SK-N-SH treated with all-trans-retinoic acid at 6 μM for 48 hours (cell line): ENCODE data around the gene OR10A3.

Experiments used
- ATAC-seq: fragments of 200-7000 bp; cut with Tn5 transposase; 3 replicates; pipeline ENCODE4 v1.9.1; 2020; ENCODE audit warnings: mild to moderate bottlenecking, moderate library complexity
- ARNTL ChIP-seq: fragments of 450-650 bp; formaldehyde crosslinking; IDR thresholded peaks from 2 replicates; pipeline ENCODE4 v1.5.0; 2020; ENCODE audit warnings: low read depth, mild to moderate bottlenecking, moderate library complexity, borderline replicate concordance
- BACH2 ChIP-seq: fragments of 250-450 bp; sonication (Bioruptor Pico); IDR thresholded peaks from 2 replicates; pipeline ENCODE4 v1.9.0; 2021; ENCODE audit warnings: mild to moderate bottlenecking, borderline replicate concordance
- CSDC2 ChIP-seq: fragments of 250-450 bp; sonication (Bioruptor Pico); IDR thresholded peaks from 2 replicates; pipeline ENCODE4 v1.5.0; 2020; ENCODE audit warnings: mild to moderate bottlenecking, moderate library complexity
- ESRRG ChIP-seq: fragments of 250-450 bp; sonication (Bioruptor Pico); IDR thresholded peaks from 2 replicates; pipeline ENCODE4 v1.6.1; 2021; ENCODE audit warnings: mild to moderate bottlenecking
- ISL1 ChIP-seq: fragments of 250-450 bp; sonication (Bioruptor Pico); IDR thresholded peaks from 2 replicates; pipeline ENCODE4 v2.1.2; 2022; ENCODE audit warnings: mild to moderate bottlenecking, moderate library complexity
- OSR1 ChIP-seq: fragments of 250-450 bp; sonication (Bioruptor Pico); IDR thresholded peaks from 2 replicates; pipeline ENCODE4 v1.8.0; 2022; ENCODE audit warnings: moderate library complexity, mild to moderate bottlenecking, inconsistent platforms
- PATZ1 ChIP-seq: fragments of 250-450 bp; sonication (Bioruptor Pico); IDR thresholded peaks from 2 replicates; pipeline ENCODE4 v1.8.0; 2020; ENCODE audit warnings: mild to moderate bottlenecking, moderate library complexity, borderline replicate concordance
- POU6F1 ChIP-seq: fragments of 250-450 bp; sonication (Bioruptor Pico); IDR thresholded peaks from 2 replicates; pipeline ENCODE4 v1.8.0; 2021; ENCODE audit warnings: low read depth, mild to moderate bottlenecking, moderate library complexity, borderline replicate concordance
- PPARA ChIP-seq: fragments of 250-450 bp; sonication (Bioruptor Pico); IDR thresholded peaks from 2 replicates; pipeline ENCODE4 v1.5.0; 2020; ENCODE audit warnings: mild to moderate bottlenecking, borderline replicate concordance
- RARB ChIP-seq: fragments of 250-450 bp; sonication (Bioruptor Pico); IDR thresholded peaks from 2 replicates; pipeline ENCODE4 v1.8.0; 2021; ENCODE audit warnings: mild to moderate bottlenecking, moderate library complexity
- SNAI2 ChIP-seq: fragments of 250-450 bp; sonication (Bioruptor Pico); IDR thresholded peaks from 2 replicates; pipeline ENCODE4 v1.5.0; 2020; ENCODE audit warnings: mild to moderate bottlenecking, moderate library complexity
- TCF4 ChIP-seq: fragments of 250-450 bp; sonication (Bioruptor Pico); IDR thresholded peaks from 2 replicates; pipeline ENCODE4 v1.8.0; 2021; ENCODE audit warnings: mild to moderate bottlenecking, moderate library complexity, borderline replicate concordance
- TOX ChIP-seq: fragments of 250-450 bp; sonication (Bioruptor Pico); IDR thresholded peaks from 2 replicates; pipeline ENCODE4 v1.8.0; 2021; ENCODE audit warnings: mild to moderate bottlenecking, moderate library complexity, borderline replicate concordance
- TSHZ2 ChIP-seq: fragments of 250-450 bp; sonication (Bioruptor Pico); IDR thresholded peaks from 2 replicates; pipeline ENCODE4 v1.5.0; 2020; ENCODE audit warnings: mild to moderate bottlenecking, moderate library complexity
- ZC3H10 ChIP-seq: fragments of 250-450 bp; sonication (Bioruptor Pico); IDR thresholded peaks from 2 replicates; pipeline ENCODE4 v1.5.1; 2021; ENCODE audit warnings: mild to moderate bottlenecking, moderate library complexity
- ZFP3 ChIP-seq: fragments of 250-450 bp; sonication (Bioruptor Pico); IDR thresholded peaks from 2 replicates; pipeline ENCODE4 v1.5.0; 2020; ENCODE audit warnings: mild to moderate bottlenecking, moderate library complexity
- ZFP30 ChIP-seq: fragments of 450-650 bp; formaldehyde crosslinking; IDR thresholded peaks from 2 replicates; pipeline ENCODE4 v1.5.0; 2022; ENCODE audit warnings: mild to moderate bottlenecking, moderate library complexity
- ZNF565 ChIP-seq: fragments of 450-650 bp; formaldehyde crosslinking; conservative IDR thresholded peaks from 2 replicates; pipeline ENCODE4 v1.5.0; 2020; ENCODE audit warnings: low read depth, mild to moderate bottlenecking, moderate library complexity
- ZNF70 ChIP-seq: fragments of 450-650 bp; formaldehyde crosslinking; IDR thresholded peaks from 2 replicates; pipeline ENCODE4 v1.5.0; 2020; ENCODE audit warnings: mild to moderate bottlenecking, moderate library complexity
- ZNF8 ChIP-seq: fragments of 450-650 bp; formaldehyde crosslinking; IDR thresholded peaks from 2 replicates; pipeline ENCODE4 v1.5.0; 2020; ENCODE audit warnings: mild to moderate bottlenecking, moderate library complexity

OR10A3 gene

DNA sequence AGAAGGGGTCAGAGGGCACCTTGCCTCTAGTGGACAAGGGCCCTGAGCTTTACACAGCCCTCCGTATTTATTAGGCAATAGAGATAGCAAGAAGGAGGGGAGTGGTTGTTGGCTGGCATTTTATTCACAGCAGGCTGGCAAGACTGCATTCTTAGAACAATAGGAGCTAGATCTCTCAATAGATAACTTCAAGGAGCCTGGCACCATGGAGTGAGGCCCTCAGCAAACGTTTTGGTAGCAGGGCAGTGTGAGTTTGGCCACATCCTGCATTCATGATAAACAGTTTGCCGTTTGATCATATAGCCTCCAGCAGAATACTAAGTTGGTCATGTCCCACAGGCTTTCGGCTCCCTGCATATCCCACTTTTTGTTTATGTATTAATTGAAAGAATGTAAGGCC lies 42.1 kb downstream of the OR10A3 start:
- TF ChIP-seq ISL1 (CRISPR knock-in tag) (no peak), ZNF8 (CRISPR knock-in tag) (no peak), BACH2 (CRISPR knock-in tag) (no peak), RARB (no peak), ZC3H10 (CRISPR knock-in tag) (no peak), ZFP3 (no peak), ZFP30 (CRISPR knock-in tag) (no peak), TSHZ2 (CRISPR knock-in tag) (no peak), TCF4 (CRISPR knock-in tag) (no peak)
- ATAC-seq = no peak

DNA sequence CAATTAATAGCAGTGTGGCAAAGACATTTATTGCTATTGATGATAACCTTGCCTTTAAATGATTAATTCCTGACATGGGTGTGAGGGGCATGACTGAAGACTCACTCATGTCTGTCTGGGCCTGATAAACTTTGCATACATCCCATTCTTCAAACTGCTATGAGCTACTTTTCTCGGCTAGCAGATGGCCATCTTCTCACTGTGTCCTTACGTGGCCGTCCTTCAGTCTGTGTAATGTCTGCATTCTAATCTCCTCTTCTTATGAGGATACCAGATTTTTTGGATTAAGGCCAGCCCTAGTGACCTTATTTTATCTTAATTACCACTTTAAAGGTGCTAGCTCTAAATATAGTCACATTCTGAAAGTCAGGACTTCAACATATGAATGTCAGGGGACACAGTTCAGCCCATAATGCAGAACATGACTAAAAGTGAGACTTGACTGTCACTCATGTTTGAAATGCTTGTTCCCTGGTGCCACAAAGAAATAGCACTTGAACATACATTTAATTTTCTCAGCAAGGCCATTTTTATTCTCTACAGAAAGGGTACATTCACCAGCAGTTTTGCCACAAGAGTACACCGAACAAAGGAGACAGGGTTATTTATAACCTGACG lies 42.7 kb downstream of the OR10A3 start:
- no peak for ATAC-seq
- TF ChIP-seq ZFP30 (CRISPR knock-in tag) (no peak), OSR1 (CRISPR knock-in tag) (no peak), BACH2 (CRISPR knock-in tag) (no peak), PATZ1 (no peak), TSHZ2 (CRISPR knock-in tag) (no peak), TOX (CRISPR knock-in tag) (no peak), ZNF565 (CRISPR knock-in tag) (no peak), SNAI2 (CRISPR knock-in tag) (no peak), TCF4 (CRISPR knock-in tag) (no peak)

DNA sequence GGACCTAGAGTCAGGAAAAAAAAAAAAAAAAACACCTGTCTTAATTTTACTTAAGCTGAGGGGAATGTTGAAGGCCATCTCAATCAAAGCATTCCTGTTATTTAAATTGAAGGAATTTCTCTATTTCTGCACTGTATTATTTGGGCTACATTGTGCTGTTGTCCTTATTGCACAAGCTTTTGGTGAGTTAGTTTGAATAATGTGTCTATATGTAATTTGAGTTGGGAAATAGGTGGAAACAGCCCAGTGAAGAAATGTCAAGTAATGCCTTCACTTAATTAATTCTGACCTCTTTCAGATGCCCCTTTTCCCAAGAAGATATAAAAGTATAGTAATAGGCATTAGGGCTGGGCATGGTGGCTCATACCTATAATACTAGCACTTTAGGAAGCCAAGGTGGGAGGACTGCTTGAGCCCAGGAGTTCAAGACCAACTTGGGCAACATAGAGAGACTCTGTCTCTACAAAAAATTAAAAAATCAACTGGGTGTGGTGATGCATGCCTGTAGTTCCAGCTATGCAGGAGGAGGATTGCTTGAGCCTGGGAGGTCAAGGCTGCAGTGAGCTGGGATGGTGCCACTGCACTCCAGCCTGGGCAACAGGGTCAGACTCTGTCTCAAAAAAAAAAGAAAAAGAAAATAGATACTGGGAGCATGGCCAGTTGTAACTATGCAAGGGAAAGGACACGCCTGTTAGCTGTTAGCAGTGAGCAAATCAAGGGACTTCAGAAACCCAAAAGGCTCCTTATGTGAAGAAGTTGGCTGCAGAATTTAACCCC lies 45.3 kb downstream of the OR10A3 start:
- no peak for ATAC-seq
- no peak for TF ChIP-seq ZNF8 (CRISPR knock-in tag)
- no peak for TF ChIP-seq TCF4 (CRISPR knock-in tag)
- TF ChIP-seq ISL1 (CRISPR knock-in tag) = no peak
- no peak for TF ChIP-seq ZC3H10 (CRISPR knock-in tag)
- no peak for TF ChIP-seq OSR1 (CRISPR knock-in tag)

DNA sequence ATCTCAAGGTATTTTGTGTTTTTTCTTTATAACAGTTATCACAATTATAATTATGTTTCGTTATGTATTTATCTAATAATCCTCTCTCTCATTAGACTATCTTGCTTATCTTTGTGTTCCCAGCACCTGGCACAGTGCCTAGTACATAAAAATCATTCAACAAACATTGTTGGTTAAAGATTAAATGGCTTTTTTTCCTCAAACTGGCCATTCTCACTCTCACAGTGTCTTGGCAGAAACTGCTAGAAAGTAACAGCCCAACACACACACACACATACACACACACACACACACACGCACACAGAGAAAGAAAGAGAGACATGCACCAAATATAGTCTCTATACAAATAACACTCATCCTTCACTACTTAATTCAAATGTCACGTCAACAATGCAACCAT lies 47.3 kb downstream of the OR10A3 start:
- ATAC-seq = no peak
- no peak for TF ChIP-seq PPARA (CRISPR knock-in tag)
- no peak for TF ChIP-seq TOX (CRISPR knock-in tag)
- no peak for TF ChIP-seq SNAI2 (CRISPR knock-in tag)
- TF ChIP-seq OSR1 (CRISPR knock-in tag) = no peak
- TF ChIP-seq ZNF70 = no peak
- TF ChIP-seq, all 23 proteins: peak for 0

GRCh38 chr11:7893796-7894195 lies 47.7 kb downstream of the OR10A3 start:
- TF ChIP-seq ESRRG (CRISPR knock-in tag) (no peak), ARNTL (CRISPR knock-in tag) (no peak), BACH2 (CRISPR knock-in tag) (no peak), CSDC2 (CRISPR knock-in tag) (no peak), POU6F1 (CRISPR knock-in tag) (no peak), ZC3H10 (CRISPR knock-in tag) (no peak), ZNF565 (CRISPR knock-in tag) (no peak), RARB (no peak)
- ATAC-seq = no peak
